B cell (primary cell): ENCODE data around the gene BLOC1S6.

Experiments
- EZH2 ChIP-seq: IDR thresholded peaks from 2 replicates; pipeline ENCODE4 v1.6.1; 2012; ENCODE audit warnings: borderline replicate concordance, low read depth, mild to moderate bottlenecking, moderate library complexity, low read length; ENCODE audit not compliant: insufficient read depth, poor library complexity, severe bottlenecking
- TF ChIP-seq, protein P1 (sequence below): fragments of 200-600 bp; IDR thresholded peaks from one replicate; pipeline ENCODE4 v1.8.0; 2022; ENCODE audit warnings: antibody characterized with exemption, mild to moderate bottlenecking

DNA sequence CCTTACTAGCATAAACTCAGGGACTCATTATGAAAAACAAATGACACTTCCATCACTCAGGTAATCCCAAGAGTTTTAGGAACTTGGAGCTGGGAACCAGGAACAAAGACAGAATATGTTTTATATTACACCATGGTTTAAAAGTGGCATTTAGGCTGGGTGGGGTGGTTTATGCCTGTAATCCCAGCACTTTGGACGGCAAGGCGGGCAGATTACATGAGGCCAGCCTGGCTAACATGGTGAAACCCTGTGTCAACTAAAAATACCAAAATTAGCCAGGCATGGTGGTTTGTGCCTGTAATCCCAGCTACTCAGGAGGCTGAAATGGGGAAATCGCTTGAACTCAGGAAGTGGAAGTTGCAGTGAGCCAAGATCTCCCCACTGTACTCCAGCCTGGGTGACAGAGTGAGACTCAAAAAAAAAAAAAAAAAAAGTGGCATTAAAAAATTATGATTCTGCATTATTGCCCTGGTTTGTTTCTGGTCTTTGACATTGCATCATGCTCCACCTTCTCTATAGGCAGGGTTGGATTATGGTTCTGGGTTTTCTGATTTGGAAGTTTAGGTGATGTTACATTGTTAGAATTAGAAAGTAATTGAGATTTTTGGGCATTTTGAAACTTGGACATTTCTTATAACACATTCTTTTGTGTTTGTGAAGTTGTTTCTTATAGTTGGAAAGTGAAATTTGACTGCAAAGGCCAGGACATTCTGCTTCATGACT lies 66.7 kb downstream of the BLOC1S6 start:
- TF ChIP-seq, protein P1, sequence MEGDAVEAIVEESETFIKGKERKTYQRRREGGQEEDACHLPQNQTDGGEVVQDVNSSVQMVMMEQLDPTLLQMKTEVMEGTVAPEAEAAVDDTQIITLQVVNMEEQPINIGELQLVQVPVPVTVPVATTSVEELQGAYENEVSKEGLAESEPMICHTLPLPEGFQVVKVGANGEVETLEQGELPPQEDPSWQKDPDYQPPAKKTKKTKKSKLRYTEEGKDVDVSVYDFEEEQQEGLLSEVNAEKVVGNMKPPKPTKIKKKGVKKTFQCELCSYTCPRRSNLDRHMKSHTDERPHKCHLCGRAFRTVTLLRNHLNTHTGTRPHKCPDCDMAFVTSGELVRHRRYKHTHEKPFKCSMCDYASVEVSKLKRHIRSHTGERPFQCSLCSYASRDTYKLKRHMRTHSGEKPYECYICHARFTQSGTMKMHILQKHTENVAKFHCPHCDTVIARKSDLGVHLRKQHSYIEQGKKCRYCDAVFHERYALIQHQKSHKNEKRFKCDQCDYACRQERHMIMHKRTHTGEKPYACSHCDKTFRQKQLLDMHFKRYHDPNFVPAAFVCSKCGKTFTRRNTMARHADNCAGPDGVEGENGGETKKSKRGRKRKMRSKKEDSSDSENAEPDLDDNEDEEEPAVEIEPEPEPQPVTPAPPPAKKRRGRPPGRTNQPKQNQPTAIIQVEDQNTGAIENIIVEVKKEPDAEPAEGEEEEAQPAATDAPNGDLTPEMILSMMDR = no peak
- TF ChIP-seq EZH2 = no peak
